Measurements from ENCODE around the gene C6orf136.

The C6orf136 gene

GRCh38 chr6:30689985-30690384 lies 43.1 kb downstream of the C6orf136 start:
- ChIA-PET CTCF (interaction anchor here (0.7 kb wide), 1 partner anchor 237 kb away, joined by 3 read pairs; no protein-coding TSS in a partner anchor), POLR2A (ENCODE audit: low non-redundant PET) (interaction anchor here (0.6 to 2.9 kb wide), 3 partner anchors 13 to 32 kb away, joined by 3 to 12 read pairs (median 3); partner anchors contain the start of gene MDC1)
- H3K27ac ChIP-seq = peak overlapping the region; percentile 97
- DNase-seq (ENCODE audit: low spot score) = no peak
- no peak for TF ChIP-seq CTCF (conservative IDR thresholded peaks at IDR 0.05; ENCODE audit: low read depth)

GRCh38 chr6:30690403-30691207 lies 43.7 kb downstream of the C6orf136 start, which contains the start of gene NRM:
Gene NRM, minus strand, starts transcription at chr6:30690984. Its CDS starts 10 bp downstream, at chr6:30690974.
- no peak for TF ChIP-seq CTCF (conservative IDR thresholded peaks at IDR 0.05; ENCODE audit: low read depth)

GRCh38 chr6:30691208-30691847 lies 44.4 kb downstream of the C6orf136 start:
- ChIA-PET CTCF (interaction anchor here (1.6 kb wide), 1 partner anchor 31 kb away, joined by 8 read pairs; no protein-coding TSS in a partner anchor), POLR2A (ENCODE audit: low non-redundant PET) (interaction anchor here (0.6 to 2.9 kb wide), 3 partner anchors 26 to 30 kb away, joined by 3 to 12 read pairs (median 3); partner anchors contain the start of gene MDC1)
- peak overlapping the region; percentile 97 for H3K27ac ChIP-seq
- DNase-seq (ENCODE audit: low spot score) = no peak
- TF ChIP-seq CTCF (conservative IDR thresholded peaks at IDR 0.05; ENCODE audit: low read depth) = no peak

More at GRCh38 chr6:30690403-30691207, 43.7 kb downstream of the C6orf136 start, which contains the start of gene NRM:
- H3K27ac ChIP-seq = peak within 1 kb of the TSS; percentile 97
- POLR2A ChIA-PET (ENCODE audit: low non-redundant PET) = interaction anchor here (0.6 to 2.9 kb wide), 4 partner anchors 13 to 31 kb away, joined by 3 to 12 read pairs (median 3); partner anchors contain the start of gene MDC1
- CTCF ChIA-PET = interaction anchor here (1.6 kb wide), 1 partner anchor 32 kb away, joined by 8 read pairs; no protein-coding TSS in a partner anchor
- peak; percentile 89 for DNase-seq (ENCODE audit: low spot score)

- ChIA-PET POLR2A (ENCODE audit: low non-redundant PET) (no interaction called here), CTCF (no interaction called here)
- TF ChIP-seq CTCF (conservative IDR thresholded peaks at IDR 0.05; ENCODE audit: low read depth) = no peak
- DNase-seq (ENCODE audit: low spot score) = no peak
- H3K27ac ChIP-seq = peak overlapping the region; percentile 97
Observed at GRCh38 chr6:30696432-30696831, 49.5 kb downstream of the C6orf136 start.

GRCh38 chr6:30700340-30700739 lies 53.4 kb downstream of the C6orf136 start:
- no peak for DNase-seq (ENCODE audit: low spot score)
- H3K27ac ChIP-seq = peak overlapping the region; percentile 57
- ChIA-PET CTCF (interaction anchor here (1.0 kb wide), 1 partner anchor 21 kb away, joined by 3 read pairs; no protein-coding TSS in a partner anchor), POLR2A (ENCODE audit: low non-redundant PET) (no interaction called here)
- no peak for TF ChIP-seq CTCF (conservative IDR thresholded peaks at IDR 0.05; ENCODE audit: low read depth)
